ENCODE data around the gene PRKN.

PRKN gene

GRCh38 chr6:162637317-162637716 lies 90.2 kb downstream of the PRKN start:
- no peaks in the 10 kb centered on the region for H3K27me3 Mint-ChIP-seq
- H3K4me3 Mint-ChIP-seq = no peak overlapping the region
- DNase-seq (ENCODE audit: low spot score in 2 of 2) = no peak
- peaks cover 2% of the 10 kb centered on the region for H3K4me1 Mint-ChIP-seq
- no peak for ATAC-seq (ENCODE audit: low read depth)
- H3K36me3 Mint-ChIP-seq = peaks cover 2% of the 10 kb centered on the region
- H3K9me3 Mint-ChIP-seq = no peaks in the 10 kb centered on the region
- H3K27ac Mint-ChIP-seq = no peak overlapping the region

GRCh38 chr6:162636167-162636566 lies 91.4 kb downstream of the PRKN start:
- Mint-ChIP-seq H3K4me1 (peaks cover 2% of the 10 kb centered on the region), H3K27ac (no peak overlapping the region), H3K4me3 (no peak overlapping the region), H3K27me3 (no peaks in the 10 kb centered on the region), H3K9me3 (no peaks in the 10 kb centered on the region), H3K36me3 (peaks cover 2% of the 10 kb centered on the region)
- no peak for ATAC-seq (ENCODE audit: low read depth)
- DNase-seq (ENCODE audit: low spot score in 2 of 2) = no peak

- DNase-seq (ENCODE audit: low spot score in 2 of 2) = no peak
- H3K9me3 Mint-ChIP-seq = peaks cover 4% of the 10 kb centered on the region
- no peaks in the 10 kb centered on the region for H3K27me3 Mint-ChIP-seq
- H3K36me3 Mint-ChIP-seq = peaks cover 2% of the 10 kb centered on the region
- H3K27ac Mint-ChIP-seq = no peak overlapping the region
- H3K4me3 Mint-ChIP-seq = no peak overlapping the region
- ATAC-seq (ENCODE audit: low read depth) = no peak
- H3K4me1 Mint-ChIP-seq = peaks cover 4% of the 10 kb centered on the region
Measured at GRCh38 chr6:162631546-162631945, 96.0 kb downstream of the PRKN start.

GRCh38 chr6:162630069-162630468 lies 97.5 kb downstream of the PRKN start:
- peaks cover 4% of the 10 kb centered on the region for H3K4me1 Mint-ChIP-seq
- no peak overlapping the region for H3K4me3 Mint-ChIP-seq
- DNase-seq (ENCODE audit: low spot score in 2 of 2) = no peak
- no peak overlapping the region for H3K27ac Mint-ChIP-seq
- peaks cover 2% of the 10 kb centered on the region for H3K36me3 Mint-ChIP-seq
- no peaks in the 10 kb centered on the region for H3K27me3 Mint-ChIP-seq
- no peak for ATAC-seq (ENCODE audit: low read depth)
- H3K9me3 Mint-ChIP-seq = peaks cover 4% of the 10 kb centered on the region

GRCh38 chr6:162627825-162628224 lies 99.7 kb downstream of the PRKN start:
- peaks cover 2% of the 10 kb centered on the region for H3K4me1 Mint-ChIP-seq
- ATAC-seq (ENCODE audit: low read depth) = no peak
- H3K27ac Mint-ChIP-seq = no peak overlapping the region
- H3K9me3 Mint-ChIP-seq = peaks cover 4% of the 10 kb centered on the region
- no peak overlapping the region for H3K4me3 Mint-ChIP-seq
- H3K27me3 Mint-ChIP-seq = no peaks in the 10 kb centered on the region
- DNase-seq (ENCODE audit: low spot score in 2 of 2) = no peak
- H3K36me3 Mint-ChIP-seq = no peaks in the 10 kb centered on the region

GRCh38 chr6:162627362-162627761 lies 100.2 kb downstream of the PRKN start:
- H3K36me3 Mint-ChIP-seq = no peaks in the 10 kb centered on the region
- H3K4me1 Mint-ChIP-seq = peaks cover 2% of the 10 kb centered on the region
- DNase-seq (ENCODE audit: low spot score in 2 of 2) = no peak
- H3K27me3 Mint-ChIP-seq = no peaks in the 10 kb centered on the region
- H3K27ac Mint-ChIP-seq = no peak overlapping the region
- peaks cover 4% of the 10 kb centered on the region for H3K9me3 Mint-ChIP-seq
- ATAC-seq (ENCODE audit: low read depth) = no peak
- no peak overlapping the region for H3K4me3 Mint-ChIP-seq

GRCh38 chr6:162626869-162627268 lies 100.7 kb downstream of the PRKN start:
- no peaks in the 10 kb centered on the region for H3K27me3 Mint-ChIP-seq
- ATAC-seq (ENCODE audit: low read depth) (no peak), DNase-seq (ENCODE audit: low spot score in 2 of 2) (no peak)
- H3K4me3 Mint-ChIP-seq = no peak overlapping the region
- no peak overlapping the region for H3K27ac Mint-ChIP-seq
- no peaks in the 10 kb centered on the region for H3K36me3 Mint-ChIP-seq
- peaks cover 4% of the 10 kb centered on the region for H3K9me3 Mint-ChIP-seq
- peaks cover 2% of the 10 kb centered on the region for H3K4me1 Mint-ChIP-seq

GRCh38 chr6:162625846-162626540 lies 101.6 kb downstream of the PRKN start:
- no peaks in the 10 kb centered on the region for H3K27me3 Mint-ChIP-seq
- no peak for DNase-seq (ENCODE audit: low spot score in 2 of 2)
- H3K4me3 Mint-ChIP-seq = no peak overlapping the region
- no peak overlapping the region for H3K27ac Mint-ChIP-seq
- H3K9me3 Mint-ChIP-seq = peaks cover 4% of the 10 kb centered on the region
- ATAC-seq (ENCODE audit: low read depth) = no peak
- no peaks in the 10 kb centered on the region for H3K36me3 Mint-ChIP-seq
- H3K4me1 Mint-ChIP-seq = peaks cover 4% of the 10 kb centered on the region

GRCh38 chr6:162622572-162622971 lies 105.0 kb downstream of the PRKN start:
- H3K9me3 Mint-ChIP-seq = no peaks in the 10 kb centered on the region
- no peak for DNase-seq (ENCODE audit: low spot score in 2 of 2)
- no peak for ATAC-seq (ENCODE audit: low read depth)
- peaks cover 2% of the 10 kb centered on the region for H3K4me1 Mint-ChIP-seq
- H3K27ac Mint-ChIP-seq = no peak overlapping the region
- H3K27me3 Mint-ChIP-seq = no peaks in the 10 kb centered on the region
- no peaks in the 10 kb centered on the region for H3K36me3 Mint-ChIP-seq
- H3K4me3 Mint-ChIP-seq = no peak overlapping the region

- DNase-seq (ENCODE audit: low spot score in 2 of 2) (no peak), ATAC-seq (ENCODE audit: low read depth) (no peak)
- Mint-ChIP-seq H3K27ac (no peak overlapping the region), H3K27me3 (no peaks in the 10 kb centered on the region), H3K4me1 (peaks cover 2% of the 10 kb centered on the region), H3K36me3 (no peaks in the 10 kb centered on the region), H3K4me3 (no peak overlapping the region), H3K9me3 (no peaks in the 10 kb centered on the region)
Measured at GRCh38 chr6:162621246-162621645, 106.3 kb downstream of the PRKN start.

- no peak overlapping the region for H3K27ac Mint-ChIP-seq
- H3K4me3 Mint-ChIP-seq = no peak overlapping the region
- no peak for ATAC-seq (ENCODE audit: low read depth)
- no peaks in the 10 kb centered on the region for H3K36me3 Mint-ChIP-seq
- H3K4me1 Mint-ChIP-seq = peaks cover 2% of the 10 kb centered on the region
- H3K9me3 Mint-ChIP-seq = no peaks in the 10 kb centered on the region
- DNase-seq (ENCODE audit: low spot score in 2 of 2) = no peak
- no peaks in the 10 kb centered on the region for H3K27me3 Mint-ChIP-seq
Measured at GRCh38 chr6:162620073-162620472, 107.5 kb downstream of the PRKN start.

GRCh38 chr6:162618448-162619002 lies 109.0 kb downstream of the PRKN start:
- H3K4me3 Mint-ChIP-seq = no peak overlapping the region
- no peaks in the 10 kb centered on the region for H3K27me3 Mint-ChIP-seq
- DNase-seq (ENCODE audit: low spot score in 2 of 2) (no peak), ATAC-seq (ENCODE audit: low read depth) (no peak)
- H3K4me1 Mint-ChIP-seq = peaks cover 2% of the 10 kb centered on the region
- H3K27ac Mint-ChIP-seq = no peak overlapping the region
- no peaks in the 10 kb centered on the region for H3K36me3 Mint-ChIP-seq
- H3K9me3 Mint-ChIP-seq = no peaks in the 10 kb centered on the region

GRCh38 chr6:162615016-162615705 lies 112.4 kb downstream of the PRKN start:
- no peak for ATAC-seq (ENCODE audit: low read depth)
- DNase-seq (ENCODE audit: low spot score in 2 of 2) = no peak
- Mint-ChIP-seq H3K9me3 (no peaks in the 10 kb centered on the region), H3K27ac (no peak overlapping the region), H3K4me3 (no peak overlapping the region), H3K4me1 (no peaks in the 10 kb centered on the region), H3K27me3 (no peaks in the 10 kb centered on the region), H3K36me3 (peaks cover 2% of the 10 kb centered on the region)

GRCh38 chr6:162613310-162613709 lies 114.3 kb downstream of the PRKN start:
- no peaks in the 10 kb centered on the region for H3K4me1 Mint-ChIP-seq
- DNase-seq (ENCODE audit: low spot score in 2 of 2) (no peak), ATAC-seq (ENCODE audit: low read depth) (no peak)
- no peaks in the 10 kb centered on the region for H3K27me3 Mint-ChIP-seq
- peaks cover 2% of the 10 kb centered on the region for H3K36me3 Mint-ChIP-seq
- H3K27ac Mint-ChIP-seq = no peak overlapping the region
- H3K9me3 Mint-ChIP-seq = no peaks in the 10 kb centered on the region
- no peak overlapping the region for H3K4me3 Mint-ChIP-seq

Data from memory B cell (primary cell).